Myocyte (in vitro differentiated cells): ENCODE results near the gene KPRP. TPM values are rescaled to one million over a fixed set of nuclear protein-coding genes. Genes with fewer than 3 reads are reported as not detected.

Experiments
- DNase-seq: peaks from one replicate; pipeline ENCODE4 v3.0.0-alpha.2; 2012; ENCODE audit warnings: low read depth
- polyA plus RNA-seq: library from polyadenylated mRNA; unstranded; fragments of >200 nt; gene quantifications from one replicate; pipeline ENCODE4 v1.2.1, GENCODE V29; 2012; ENCODE audit warnings: missing spikeins
- total RNA-seq: library from RNA; depleted of rRNA; stranded (reverse); fragments of >200 nt; gene quantifications from 2 replicates; pipeline ENCODE4 v1.2.3, GENCODE V29; 2014

KPRP gene
- not detected in 2 replicates for total RNA-seq
- polyA plus RNA-seq, result 0.15 TPM

- DNase-seq, result peak; percentile 46
These were observed at the start of gene KPRP for GRCh38 chr1:152757747-152758146. KPRP (plus strand) TSS chr1:152758025; CDS start chr1:152759589, 1,564 bp downstream.

- no peak for DNase-seq
These were observed 39.6 kb upstream of the KPRP start for GRCh38 chr1:152718238-152718637.

- no peak for DNase-seq
These were observed 32.6 kb upstream of the KPRP start for GRCh38 chr1:152725261-152725660.

- no peak for DNase-seq
These were observed 28.8 kb upstream of the KPRP start for GRCh38 chr1:152728986-152729385.

GRCh38 chr1:152735648-152736047 is 22.2 kb upstream of the KPRP start:
- peak; percentile 2 for DNase-seq

- DNase-seq, result no peak
These were observed 19.8 kb upstream of the KPRP start for GRCh38 chr1:152737997-152738396.

- DNase-seq, result no peak
These were observed 18.0 kb upstream of the KPRP start for GRCh38 chr1:152739841-152740240.

- DNase-seq, result no peak
These were observed 16.2 kb upstream of the KPRP start for GRCh38 chr1:152741656-152742055.

- DNase-seq, result no peak
These were observed 14.3 kb upstream of the KPRP start for GRCh38 chr1:152743371-152744145.

GRCh38 chr1:152745289-152745704 is 12.5 kb upstream of the KPRP start:
- DNase-seq, result no peak

- DNase-seq, result no peak
These were observed 11.9 kb upstream of the KPRP start for GRCh38 chr1:152745765-152746444.

GRCh38 chr1:152747831-152748230 is 10.0 kb upstream of the KPRP start:
- DNase-seq, result no peak

- DNase-seq, result peak; percentile 20
These were observed 5.6 kb upstream of the KPRP start for GRCh38 chr1:152752225-152752624.

GRCh38 chr1:152753586-152753985 is 4.2 kb upstream of the KPRP start:
- no peak for DNase-seq

- DNase-seq, result peak; percentile 29
These were observed 953 bp upstream of the KPRP start for GRCh38 chr1:152756872-152757271.

- no peak for DNase-seq
These were observed 811 bp downstream of the KPRP start for GRCh38 chr1:152758636-152759035.

- DNase-seq, result no peak
These were observed 1.8 kb downstream of the KPRP start for GRCh38 chr1:152759453-152760173.

- DNase-seq, result no peak
These were observed 2.8 kb downstream of the KPRP start for GRCh38 chr1:152760551-152761190.

GRCh38 chr1:152761609-152762213 is 3.9 kb downstream of the KPRP start:
- DNase-seq, result no peak

- DNase-seq, result no peak
These were observed 11.2 kb downstream of the KPRP start for GRCh38 chr1:152768847-152769533.
